Measurements from ENCODE around the gene ARSB.

The ARSB gene

DNA sequence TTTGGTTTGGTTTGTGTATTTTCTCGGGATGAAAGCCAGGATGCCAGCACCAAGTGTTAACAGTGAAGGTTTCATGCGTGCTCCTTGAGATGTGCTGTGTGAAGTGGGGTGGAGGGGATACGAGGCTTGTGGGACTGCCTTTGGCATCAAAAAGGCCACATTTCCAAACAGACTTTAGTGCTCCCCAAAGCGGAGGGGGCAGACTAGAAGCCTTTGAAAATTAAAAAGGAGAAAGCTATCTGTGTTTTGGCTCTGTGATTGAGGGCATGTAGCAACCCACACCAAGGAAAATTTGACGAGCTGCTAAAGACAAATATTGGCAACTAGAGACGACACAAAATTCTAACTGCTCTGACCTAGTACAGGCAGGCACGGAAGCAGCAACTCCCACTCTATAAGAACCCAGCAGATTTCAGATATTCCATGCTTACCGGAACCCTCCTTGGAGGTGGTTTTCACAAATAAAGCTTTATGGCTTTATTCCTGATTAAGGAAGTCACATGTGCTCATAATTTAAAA lies 154.5 kb downstream of the ARSB start:
- DNase-seq, result no peak

DNA sequence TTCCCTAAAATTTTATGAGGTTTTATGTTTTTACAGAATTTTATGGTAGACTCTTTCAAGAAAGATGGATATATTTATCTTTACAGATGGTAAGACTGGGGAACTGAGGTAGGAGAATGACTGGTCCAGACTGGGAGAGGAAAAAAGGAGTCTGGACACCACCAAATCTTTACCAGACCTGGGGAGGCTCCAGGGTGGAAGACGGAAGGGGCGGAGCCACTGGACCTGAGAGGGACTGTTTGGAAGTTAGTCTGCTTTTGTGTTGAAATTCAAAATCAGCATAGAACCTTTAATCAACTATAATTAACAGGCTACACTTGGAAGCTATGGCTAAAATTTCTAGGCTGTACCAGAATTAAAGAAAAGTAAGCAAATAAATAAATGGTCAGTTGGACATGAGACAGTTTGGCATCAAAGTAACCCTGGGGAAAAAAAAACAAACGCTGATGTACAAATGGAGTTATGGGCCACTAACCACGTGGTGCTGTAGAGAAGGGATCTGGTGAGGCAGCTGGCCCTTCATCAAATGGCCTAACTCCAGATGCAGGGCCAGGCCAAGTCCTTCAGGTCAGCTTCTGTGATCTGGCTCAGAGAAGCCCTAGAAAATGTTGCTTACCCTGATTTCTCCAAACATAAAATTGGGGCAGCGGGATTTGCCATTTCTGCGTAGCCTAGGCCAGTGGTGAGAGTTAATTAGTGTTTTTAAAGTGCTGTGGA lies 155.1 kb downstream of the ARSB start:
- no peak for DNase-seq

DNA sequence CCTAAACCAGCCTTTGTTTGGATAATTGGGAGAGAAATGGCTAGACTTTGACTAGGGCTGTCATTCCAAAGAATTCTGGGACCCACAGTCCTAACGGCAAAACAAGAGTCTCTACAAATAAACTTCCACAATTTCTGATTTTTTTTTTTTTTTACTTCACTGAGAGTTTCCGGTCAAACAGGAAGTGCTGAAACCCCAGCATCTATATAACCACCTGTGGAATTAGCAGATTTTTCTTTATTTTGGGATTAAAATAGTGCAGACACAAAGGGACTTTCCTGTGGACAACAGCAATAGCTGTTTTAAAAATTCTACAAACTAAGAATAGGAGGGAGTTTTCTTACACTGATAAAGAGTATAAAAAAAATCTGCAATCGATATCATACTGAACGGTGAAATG lies 157.4 kb downstream of the ARSB start:
- no peak for DNase-seq

DNA sequence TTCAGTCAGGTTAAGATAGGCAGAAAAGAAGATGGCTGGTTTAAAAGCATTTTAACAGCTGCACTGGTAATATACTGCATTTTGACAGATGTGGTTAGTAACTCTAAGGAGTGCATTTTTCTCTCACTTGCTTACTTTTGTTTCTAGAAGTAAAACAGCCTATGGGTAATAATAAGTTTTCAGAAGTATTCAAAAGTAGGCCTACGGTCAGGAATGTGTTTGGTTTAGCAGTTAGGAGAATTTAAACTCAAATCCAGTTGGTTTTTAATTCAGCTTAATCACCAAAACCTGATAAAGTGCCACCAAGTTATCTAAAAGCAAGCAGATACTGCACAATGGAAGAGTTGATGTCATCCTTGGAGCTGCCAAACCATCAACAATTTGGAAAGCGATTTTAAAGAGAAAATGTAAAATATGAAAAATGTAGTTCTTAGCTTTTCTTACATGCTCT lies 160.3 kb downstream of the ARSB start:
- no peak for DNase-seq

DNA sequence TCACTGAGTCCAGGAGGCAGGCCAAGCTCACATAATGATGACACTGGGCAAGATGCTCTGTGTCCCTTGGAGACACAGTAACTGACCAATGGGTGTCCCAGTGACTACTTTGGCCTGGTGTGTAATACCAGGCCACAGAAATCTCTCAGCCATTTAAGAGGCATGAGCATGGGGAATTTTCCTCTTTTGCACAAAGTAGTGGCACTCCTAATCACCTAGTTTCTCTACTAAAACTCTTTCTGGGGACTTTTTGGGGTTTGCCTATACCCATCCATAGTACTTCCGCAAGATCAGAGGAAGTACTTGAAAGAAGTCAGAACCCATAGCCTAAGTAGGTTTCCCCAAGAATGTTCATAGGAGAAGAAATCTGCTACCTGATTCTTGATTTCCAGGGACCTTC lies 161.9 kb downstream of the ARSB start:
- DNase-seq, result no peak

DNA sequence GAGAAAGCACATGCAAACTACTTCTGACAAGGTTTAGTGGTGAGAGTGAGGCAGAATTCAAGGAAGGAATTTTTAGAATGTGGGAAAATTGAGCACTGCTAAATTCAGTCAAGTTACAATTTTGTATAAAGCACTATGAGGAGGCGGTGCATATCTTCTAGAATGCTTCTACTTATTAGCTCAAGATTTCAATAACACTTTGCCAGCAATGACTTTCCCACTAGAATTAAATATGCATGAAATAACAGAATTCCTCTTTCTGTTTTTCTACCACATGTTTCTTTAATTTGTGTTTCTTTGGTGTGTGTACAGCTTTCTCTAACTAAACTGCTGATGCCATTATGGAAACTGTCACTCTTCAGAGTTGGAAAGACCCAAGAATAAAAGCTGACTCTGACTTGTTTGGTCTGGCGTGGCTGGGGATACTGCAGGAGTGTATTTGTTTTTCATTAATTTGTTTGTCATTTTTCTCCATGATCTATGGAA lies 163.5 kb downstream of the ARSB start:
- DNase-seq, result no peak

DNA sequence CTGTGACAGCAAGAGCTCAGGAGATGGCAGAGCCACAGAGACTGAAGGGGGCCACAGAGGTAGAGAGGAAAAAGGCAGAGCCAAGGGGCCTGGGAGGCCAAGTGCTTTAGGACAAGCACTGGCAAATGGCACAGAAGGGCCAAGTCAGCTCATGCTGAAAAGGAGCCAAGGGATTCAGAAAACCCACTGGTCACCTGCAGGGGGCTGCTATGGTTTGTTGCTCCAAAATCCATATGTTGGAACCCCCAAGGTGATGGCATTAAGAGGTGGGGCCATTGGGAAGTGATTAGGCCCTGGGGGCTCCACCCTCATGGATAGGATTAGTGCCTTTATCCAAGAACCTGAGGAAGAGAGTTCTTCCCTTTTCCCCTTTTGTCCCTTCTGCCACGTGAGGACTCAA lies 165.4 kb downstream of the ARSB start:
- DNase-seq, result no peak

DNA sequence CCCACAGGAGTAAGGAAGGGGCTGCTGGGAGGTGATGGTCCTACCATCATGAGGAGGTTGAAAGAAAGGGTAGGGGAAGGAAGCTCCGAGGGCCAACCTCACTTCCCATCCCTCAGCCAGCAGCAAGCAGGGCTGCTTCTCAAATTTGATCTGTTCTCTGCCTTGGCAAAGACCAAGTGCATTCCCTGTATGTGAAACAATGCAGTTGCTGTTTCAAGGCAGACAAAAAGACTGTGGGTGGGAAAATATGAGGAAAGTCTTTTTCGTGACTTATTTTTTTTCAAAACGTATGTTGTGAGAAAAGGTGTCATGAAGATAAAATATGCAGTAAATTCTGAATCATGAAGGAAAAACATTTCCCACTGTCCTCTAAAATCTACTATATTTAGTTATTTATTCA lies 165.9 kb downstream of the ARSB start:
- no peak for DNase-seq

DNA sequence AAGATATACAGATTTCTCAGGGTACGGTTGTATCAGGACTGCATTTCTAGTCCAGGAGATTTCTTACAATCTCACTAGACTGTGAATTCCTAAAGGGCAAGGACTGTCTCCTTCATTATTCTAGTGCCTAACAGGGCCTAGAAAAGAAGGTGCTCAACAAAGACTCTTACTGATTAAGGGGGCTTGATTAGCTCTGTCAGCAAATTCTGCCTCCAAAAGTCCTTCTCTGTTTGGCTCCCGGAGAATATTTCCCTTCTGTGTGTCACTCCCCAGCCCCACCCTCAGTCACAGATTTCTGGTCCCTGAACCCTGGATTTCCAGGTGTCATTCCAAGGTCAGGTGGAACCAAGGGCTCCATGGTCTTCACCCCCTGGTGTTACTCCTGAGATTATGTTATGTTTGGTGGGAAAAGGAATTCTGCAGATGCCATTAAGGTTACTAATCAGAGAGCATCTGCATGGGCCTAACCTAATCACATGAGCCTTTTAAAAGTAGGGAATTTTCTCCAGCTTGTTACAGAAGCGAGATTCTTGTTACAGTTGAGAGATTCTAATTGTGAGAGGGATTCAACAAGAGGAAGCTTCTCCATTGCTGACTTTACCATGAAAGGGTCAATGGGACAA lies 168.9 kb downstream of the ARSB start:
- DNase-seq, result no peak

DNA sequence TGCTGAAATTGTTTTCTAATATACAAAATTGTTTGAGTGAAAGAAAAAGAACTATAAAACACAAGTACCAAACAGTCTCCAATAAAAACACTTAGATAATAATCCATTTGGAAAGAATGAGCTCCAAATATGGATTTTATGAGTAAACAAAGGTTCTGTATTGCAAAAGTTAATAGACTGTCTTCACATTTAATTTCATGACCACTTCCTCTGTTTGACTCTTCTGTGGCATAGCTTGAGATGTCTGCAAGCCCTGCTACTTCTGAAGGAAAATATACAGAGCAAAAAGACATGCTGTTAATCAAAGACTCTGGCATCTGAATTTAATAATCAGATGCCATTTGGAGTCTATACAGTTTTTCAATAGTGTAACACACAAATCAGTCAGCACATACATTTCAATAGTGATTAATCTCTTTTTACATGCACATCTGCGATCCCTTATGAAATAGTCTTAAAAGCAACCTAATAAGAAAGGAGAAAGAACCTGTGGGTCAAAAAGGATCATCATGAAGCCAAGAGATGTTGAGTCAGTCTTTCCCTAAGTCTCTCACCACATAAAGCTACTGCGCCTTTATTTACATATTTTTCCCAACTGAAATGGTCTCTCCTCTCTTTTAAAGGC lies 171.1 kb downstream of the ARSB start:
- DNase-seq, result peak in 1 of 2 experiments; percentile 15

DNA sequence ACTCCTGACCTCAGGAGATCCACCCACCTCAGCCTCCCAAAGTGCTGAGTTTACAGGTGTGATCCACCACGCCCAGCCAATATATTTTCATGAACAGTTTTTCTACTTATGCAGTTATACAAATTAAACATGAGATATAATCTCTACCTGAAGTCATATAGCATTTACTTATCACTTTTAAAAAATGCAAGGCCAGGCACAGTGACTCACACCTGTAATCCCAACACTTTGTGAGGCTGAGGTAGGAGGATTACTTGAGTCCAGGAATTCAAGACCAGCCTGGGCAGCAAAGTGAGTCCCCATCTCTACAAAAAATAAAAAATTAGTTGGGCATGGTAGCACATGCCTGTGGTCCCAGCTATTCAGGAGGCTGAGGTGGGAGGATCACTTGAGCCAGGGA lies 171.8 kb downstream of the ARSB start:
- no peak for DNase-seq

DNA sequence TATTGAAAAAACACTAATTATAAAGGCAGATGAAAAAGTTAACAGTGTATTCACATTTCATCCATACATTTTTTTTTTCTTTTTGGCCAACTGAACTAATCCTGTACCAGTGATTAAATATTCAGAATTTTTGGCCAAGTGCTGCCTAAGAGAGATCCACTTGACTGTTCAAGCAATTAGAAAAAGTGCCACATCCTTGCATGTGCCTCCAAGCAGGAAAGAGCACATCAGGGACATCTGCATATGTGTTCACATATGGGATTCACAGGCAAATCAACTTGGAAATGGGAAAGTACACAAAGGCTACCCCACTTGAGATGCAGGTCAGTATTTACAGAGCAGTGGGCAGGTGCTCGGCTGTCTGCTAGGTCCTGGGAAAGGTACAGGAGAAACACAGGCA lies 173.2 kb downstream of the ARSB start:
- DNase-seq, result no peak

DNA sequence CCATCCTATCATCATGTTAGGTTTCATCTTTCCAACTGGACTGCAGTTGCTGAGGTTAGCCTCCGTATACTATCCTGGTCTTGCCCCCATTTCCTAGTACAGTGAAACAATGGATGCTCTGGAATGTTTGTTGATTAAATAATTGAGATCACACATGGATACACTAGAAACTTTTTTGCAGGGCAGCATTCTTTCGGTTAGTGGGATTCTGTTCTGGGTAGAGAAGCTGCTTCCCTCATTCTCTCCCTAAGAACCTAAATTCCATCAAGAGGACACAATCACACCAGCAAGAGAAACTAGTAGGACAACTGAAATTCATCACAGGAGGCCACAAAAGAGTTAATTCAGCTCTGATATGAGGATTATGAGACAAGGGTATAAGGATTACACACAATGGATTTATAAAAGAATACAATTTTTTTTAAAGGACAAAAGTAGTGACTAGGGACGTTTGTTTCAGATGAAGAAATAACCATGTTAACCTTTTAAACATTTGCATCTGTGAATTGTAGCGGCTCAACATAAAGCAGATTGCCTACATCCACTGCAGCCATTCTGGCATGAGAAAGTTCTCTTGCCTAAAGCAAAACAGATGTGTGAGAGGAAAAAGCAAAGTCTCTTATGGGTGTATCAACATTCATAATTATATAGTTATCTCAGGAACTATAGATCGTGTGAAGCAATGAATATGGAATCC lies 173.8 kb downstream of the ARSB start:
- DNase-seq, result no peak

DNA sequence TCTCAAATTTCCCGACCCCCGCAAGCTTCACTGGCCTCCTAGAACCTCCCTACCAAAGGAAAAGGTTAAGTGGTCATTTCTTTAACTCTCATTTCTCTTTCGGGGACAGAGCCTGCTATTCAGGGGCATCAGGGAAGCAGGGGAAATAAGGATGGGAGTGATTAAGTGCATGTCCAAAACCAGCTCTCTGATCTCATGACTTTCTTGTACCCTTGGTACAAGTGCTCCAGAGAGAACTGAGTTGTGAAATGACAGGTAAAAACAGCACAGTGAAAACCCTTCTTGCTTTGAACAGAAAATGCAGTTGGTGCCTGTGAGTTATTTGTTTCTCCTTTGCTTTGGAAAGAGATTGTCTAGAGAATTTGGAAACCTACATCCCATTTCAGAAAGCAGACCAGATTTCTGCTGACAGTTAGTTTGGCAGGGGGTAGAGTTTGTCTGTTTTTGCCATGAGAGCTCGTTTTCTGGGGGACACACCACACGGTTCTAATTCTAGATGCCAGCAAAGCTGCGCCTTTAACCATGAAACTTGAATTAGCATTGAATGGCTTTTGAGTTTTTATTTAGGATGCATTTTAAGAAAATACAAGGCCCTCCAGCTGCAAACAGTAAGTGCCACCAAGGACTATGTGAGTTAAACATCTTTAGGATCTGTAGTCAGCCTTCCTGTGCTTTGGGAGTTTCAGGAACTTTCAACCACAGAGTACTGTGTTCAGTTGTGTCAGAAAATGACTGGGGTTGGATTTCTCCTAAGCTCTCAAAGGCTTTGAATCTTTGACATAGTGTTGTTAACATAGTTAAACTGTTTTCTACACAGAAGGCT lies 174.8 kb downstream of the ARSB start:
- DNase-seq, result no peak

DNA sequence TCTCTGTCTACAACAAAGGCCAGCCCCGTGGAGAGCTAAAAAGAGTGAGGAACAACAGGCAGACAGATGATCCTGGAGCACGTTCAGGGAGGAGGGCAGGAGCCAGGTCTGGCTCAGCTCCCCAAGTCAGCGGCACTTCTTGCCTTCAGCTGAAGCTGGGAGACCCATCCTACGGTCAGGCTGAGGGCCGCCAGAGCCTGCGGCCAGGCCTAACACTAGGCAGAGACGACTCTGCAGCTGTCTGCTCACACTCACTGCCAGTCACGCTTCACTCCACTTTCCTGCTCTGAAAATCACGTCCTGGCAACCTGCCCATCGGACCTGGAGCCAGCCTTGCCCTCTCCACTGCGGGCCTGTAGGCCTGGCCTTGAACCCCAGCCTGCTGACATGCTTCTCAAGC lies 175.7 kb downstream of the ARSB start:
- no peak for DNase-seq

DNA sequence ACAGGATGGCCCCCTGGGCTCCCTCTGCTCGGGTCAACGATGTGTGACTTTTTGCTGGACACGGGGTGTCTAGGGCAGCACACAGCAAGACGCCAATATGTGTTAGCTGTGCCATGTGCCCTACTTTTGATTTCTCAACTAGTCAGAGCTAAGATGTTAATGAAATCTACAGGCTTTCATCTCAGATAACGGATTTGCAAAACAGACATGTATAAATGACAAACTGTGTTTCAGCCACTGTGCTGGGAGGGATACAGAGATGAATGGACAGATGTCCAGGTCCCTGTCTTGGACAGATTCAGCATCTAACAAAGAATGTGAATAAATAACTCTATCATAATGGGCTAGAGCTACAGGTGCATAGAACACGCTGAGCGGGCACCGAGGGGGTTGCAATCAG lies 176.3 kb downstream of the ARSB start:
- no peak for DNase-seq

DNA sequence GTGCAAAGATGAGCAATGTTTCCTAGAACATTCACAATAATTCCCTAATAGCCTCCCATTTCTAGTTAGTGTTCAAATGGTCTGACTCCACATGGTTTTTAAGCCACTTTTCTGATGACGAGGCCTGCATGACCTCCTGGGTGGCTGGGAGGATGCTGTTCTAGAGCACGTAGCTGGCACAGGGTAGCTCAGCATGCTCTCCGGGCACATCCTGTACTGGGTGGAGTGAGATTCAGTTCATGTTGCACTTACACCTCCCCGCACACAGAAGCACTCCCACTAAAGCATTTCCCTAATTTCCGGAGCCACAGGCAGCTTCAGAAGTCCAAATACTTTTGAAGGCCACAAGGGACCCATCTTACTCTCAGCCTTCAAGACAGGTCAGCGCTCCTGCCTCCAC lies 176.7 kb downstream of the ARSB start:
- no peak for DNase-seq

DNA sequence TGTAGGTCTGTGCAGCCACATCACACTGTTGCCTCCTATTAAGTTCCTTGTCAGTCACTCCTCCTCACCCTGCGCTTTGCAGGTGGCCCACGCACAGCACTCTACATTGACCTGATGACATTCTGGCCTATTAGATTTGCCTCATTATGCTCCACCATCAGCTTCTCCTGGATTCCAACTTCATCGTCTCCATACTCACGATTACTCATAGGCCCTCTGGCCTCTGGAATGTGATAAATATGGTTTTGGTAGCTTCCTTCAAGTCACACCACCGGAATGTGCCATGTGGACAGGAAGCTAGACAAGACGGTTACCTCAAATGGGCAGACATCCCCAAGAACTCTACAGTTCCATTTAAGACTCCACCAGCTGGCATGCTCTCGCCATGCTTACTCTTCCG lies 178.6 kb downstream of the ARSB start:
- DNase-seq, result no peak

DNA sequence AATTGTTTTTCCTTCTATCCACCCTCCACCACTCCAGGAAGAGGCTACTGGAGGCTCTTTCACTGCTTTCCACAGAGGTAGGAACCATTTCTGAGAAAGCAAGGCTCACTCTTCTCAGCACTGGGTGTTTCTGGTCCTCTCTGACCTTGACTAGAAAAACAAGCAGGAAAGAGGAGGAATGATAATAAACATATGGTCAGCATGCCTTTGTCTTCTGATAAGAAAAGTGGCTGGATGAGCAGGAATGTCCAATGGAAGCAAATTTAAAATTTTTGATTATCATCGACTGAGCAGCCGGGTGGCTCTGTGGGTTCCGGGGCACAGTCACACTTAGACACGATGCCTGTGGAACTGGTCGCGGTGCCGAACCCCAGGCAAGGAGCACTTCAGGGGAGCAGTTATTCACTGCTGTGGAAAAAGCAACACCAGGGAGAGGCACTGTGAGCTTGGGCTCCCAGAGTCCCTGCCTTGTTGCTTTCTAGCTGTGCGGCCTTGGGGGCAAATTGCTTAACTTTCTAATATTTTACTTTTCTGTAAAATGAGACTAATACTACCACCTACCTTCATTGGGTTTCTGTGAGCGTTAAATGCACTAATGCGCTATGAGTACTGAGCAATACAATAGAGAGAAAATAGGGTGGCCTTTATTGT lies 179.5 kb downstream of the ARSB start:
- DNase-seq, result no peak

DNA sequence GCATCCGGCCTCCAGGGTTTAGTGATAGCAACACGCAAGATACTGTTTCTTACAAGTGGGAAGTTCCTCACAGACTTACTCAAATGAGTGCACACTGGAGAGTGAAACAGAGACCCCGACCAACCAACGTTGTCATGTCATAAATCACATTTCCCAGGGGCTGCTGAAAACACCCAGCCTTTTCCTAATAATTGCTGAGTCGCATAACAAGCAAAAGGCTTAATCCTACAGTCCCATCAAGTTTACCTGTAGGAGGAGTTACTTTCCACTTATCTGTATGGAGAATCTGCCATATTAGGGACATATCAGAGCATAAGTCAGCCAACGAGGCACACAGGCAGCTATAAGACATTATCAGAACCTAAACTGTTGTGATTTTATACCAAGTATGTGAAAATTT lies 180.1 kb downstream of the ARSB start:
- no peak for DNase-seq

DNA sequence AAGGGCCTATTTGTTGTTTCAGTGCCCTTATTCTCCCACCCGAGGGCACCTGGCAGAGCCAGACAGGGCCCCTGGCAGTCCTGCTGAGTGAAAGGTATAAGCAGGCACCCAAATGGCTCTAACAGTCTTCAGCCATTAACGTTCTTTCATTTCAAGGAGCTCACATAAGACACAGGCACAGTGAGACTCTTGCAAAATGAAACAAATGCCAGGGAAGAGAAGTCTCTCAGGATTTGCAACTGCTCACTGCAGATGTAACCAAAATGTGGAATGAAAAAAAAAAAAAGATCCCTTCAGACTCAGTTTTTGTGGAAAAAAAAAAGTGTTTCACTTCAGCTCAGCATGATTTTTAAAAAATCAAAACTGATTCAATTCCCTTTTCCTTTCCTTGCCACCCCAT lies 181.2 kb downstream of the ARSB start:
- no peak for DNase-seq

DNA sequence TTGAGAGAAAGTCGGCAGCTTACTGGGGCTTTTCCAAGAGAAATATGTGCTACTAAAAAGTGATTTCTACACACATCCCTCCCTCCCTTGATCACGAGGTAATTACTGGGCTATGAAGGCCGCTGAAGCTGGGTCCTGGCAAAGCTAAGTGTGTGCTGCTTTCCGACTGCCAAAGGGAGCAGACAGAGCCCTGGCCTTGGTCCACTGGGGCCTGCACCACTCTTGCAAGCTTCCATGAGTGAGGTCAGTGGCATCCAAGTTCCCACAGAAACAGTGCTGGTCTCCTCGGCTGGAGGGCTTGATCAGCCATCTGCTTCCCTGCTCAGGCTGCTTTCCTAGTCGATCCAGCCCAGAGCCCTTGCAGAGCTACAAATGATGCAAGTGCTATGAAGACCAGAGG lies 181.8 kb downstream of the ARSB start:
- no peak for DNase-seq
